ENCODE data around the gene BACH2.

GRCh38 chr6:90106449-90106848 is 190.2 kb downstream of the BACH2 start:
- TF ChIP-seq MXI1 (IDR thresholded peaks at IDR 0.05; ENCODE audit: low read depth, low read length) (no peak), ZNF217 (CRISPR knock-in tag; IDR thresholded peaks at IDR 0.05) (no peak), POLR2A (conservative IDR thresholded peaks at IDR 0.05) (no peak), SMARCC2 (IDR thresholded peaks at IDR 0.05; ENCODE audit: low read depth) (no peak), TEAD4 (IDR thresholded peaks at IDR 0.05; ENCODE audit: low read length) (no peak), TEAD4 (CRISPR knock-in tag; IDR thresholded peaks at IDR 0.05; ENCODE audit: borderline replicate concordance) (no peak)

Data from K562 (cell line).